Body of pancreas (tissue), 4 donors: ENCODE measurements around the gene DNAH6. TPM values are rescaled to one million over a fixed set of nuclear protein-coding genes. Genes with fewer than 3 reads are reported as not detected.

Experiments used
- ATAC-seq: fragments of 150-250 bp; one replicate; pipeline ENCODE4 v1.9.1; 2016
- DNase-seq, 4 donors: peaks; one replicate each; pipeline ENCODE4 v3.0.0-alpha.2; 2019
- H3K27ac ChIP-seq, 4 donors: fragments of 200-600 bp; sonication (generic); 1 replicate in 3 of 4; 2 replicates in 1 of 4; pipeline versions ENCODE4 v1.5.1 to v1.6.1; 2016 to 2019; ENCODE audit warnings: mild to moderate bottlenecking in 1 of 4, mixed read lengths in 1 of 4, moderate library complexity in 1 of 4
- H3K27me3 ChIP-seq, 2 donors: fragments of 200-600 bp; sonication (generic); one replicate each; pipeline ENCODE4 v1.6.0; 2016; ENCODE audit warnings: mild to moderate bottlenecking in 1 of 2
- H3K36me3 ChIP-seq, 2 donors: fragments of 200-600 bp; sonication (generic); replicated peaks in 1 of 2; 2 replicates each; pipeline ENCODE4 v1.5.1; 2016; ENCODE audit warnings: low read depth in 2 of 2; ENCODE audit not compliant: insufficient read depth in 1 of 2
- H3K4me1 ChIP-seq: fragments of 200-600 bp; sonication (generic); one replicate; pipeline ENCODE4 v1.6.0; 2016
- H3K4me3 ChIP-seq, 2 donors: fragments of 200-600 bp; sonication (generic); 1 replicate in 1 of 2; 2 replicates in 1 of 2; pipeline ENCODE4 v1.5.1; 2016 to 2019
- H3K9me3 ChIP-seq, 3 donors: fragments of 200-600 bp; sonication (generic); 1 replicate in 2 of 3; 2 replicates in 1 of 3; pipeline ENCODE4 v1.5.1; 2016
- CTCF ChIP-seq, 7 experiments: fragments of 450-650 bp in 4 of 7; fragments of 200-600 bp in 3 of 7; sonication (generic) in 3 of 7; IDR thresholded peaks; one replicate each; pipeline ENCODE4 v1.5.1; 2016 to 2019; ENCODE audit warnings: antibody characterized with exemption in 7 of 7
- POLR2A ChIP-seq, 3 donors: fragments of 450-650 bp; IDR thresholded peaks; one replicate each; pipeline ENCODE4 v1.6.1; 2016; ENCODE audit warnings: antibody characterized with exemption in 3 of 3, mild to moderate bottlenecking in 2 of 3
- WGBS, 2 donors: methylation state at CpG; one replicate each; pipeline ENCODE4 v1.1.5; 2017; 5-methylcytosine and 5-hydroxymethylcytosine counted together
- intact Hi-C: fragments of 100-400 bp; cut with DNase I; formaldehyde crosslinking; loops from one replicate; pipeline ENCODE4 v1.15.1; 2023
- total RNA-seq, 2 donors: library from RNA; depleted of rRNA; stranded (reverse); fragments of >200 nt; gene quantifications; one replicate each; pipeline ENCODE4 v1.1.0, GENCODE V29; 2016

Gene DNAH6
- total RNA-seq, 2 donors from 2014 or later, result 1.3 to 2.6 TPM

GRCh38 chr2:84838434-84839145 lies 322.3 kb downstream of the DNAH6 start:
- no peaks in the 10 kb centered on the region for H3K4me1 ChIP-seq
- WGBS, 2 donors, result 80 to 83% methylated on average over 2 of the region's 2 CpGs
- no peak for DNase-seq

GRCh38 chr2:84839851-84840250 lies 323.6 kb downstream of the DNAH6 start:
- ATAC-seq, result no peak
- Histone ChIP-seq H3K4me1 (no peaks in the 10 kb centered on the region), H3K27ac (no peak overlapping the region), H3K27me3 (no peaks in the 10 kb centered on the region), H3K36me3 (no peaks in the 10 kb centered on the region), H3K9me3 (no peaks in the 10 kb centered on the region), H3K4me3 (no peak overlapping the region)
- TF ChIP-seq POLR2A (IDR thresholded peaks at IDR 0.05) (no peak), CTCF (IDR thresholded peaks at IDR 0.05) (no peak)
- 81 to 82% methylated on average over 4 of the region's 4 CpGs for WGBS, 2 donors
- DNase-seq, result no peak
- intact Hi-C loops, result no loop called here

More at GRCh38 chr2:84838434-84839145, 322.3 kb downstream of the DNAH6 start:
- Histone ChIP-seq H3K9me3 (no peaks in the 10 kb centered on the region), H3K27ac (no peak overlapping the region), H3K4me3 (no peak overlapping the region), H3K36me3 (no peaks in the 10 kb centered on the region), H3K27me3 (no peaks in the 10 kb centered on the region)
- ATAC-seq, result no peak
- TF ChIP-seq POLR2A (IDR thresholded peaks at IDR 0.05), result no peak
- intact Hi-C loops, result no loop called here

- H3K4me1 ChIP-seq, result no peaks in the 10 kb centered on the region
- no peaks in the 10 kb centered on the region for H3K9me3 ChIP-seq
- TF ChIP-seq CTCF (IDR thresholded peaks at IDR 0.05) (no peak), POLR2A (IDR thresholded peaks at IDR 0.05) (no peak)
- DNase-seq (no peak), ATAC-seq (no peak)
- 60 to 69% methylated on average over 3 of the region's 3 CpGs for WGBS, 2 donors
- intact Hi-C loops, result no loop called here
- no peak overlapping the region for H3K27ac ChIP-seq
- H3K36me3 ChIP-seq, result no peaks in the 10 kb centered on the region
- no peaks in the 10 kb centered on the region for H3K27me3 ChIP-seq
- no peak overlapping the region for H3K4me3 ChIP-seq
These were observed 324.0 kb downstream of the DNAH6 start for GRCh38 chr2:84840306-84840705.

GRCh38 chr2:84841577-84841976 lies 325.3 kb downstream of the DNAH6 start:
- H3K4me3 ChIP-seq, result no peak overlapping the region
- DNase-seq (no peak), ATAC-seq (no peak)
- WGBS, 2 donors, result 78 to 83% methylated on average over 6 of the region's 6 CpGs
- H3K27me3 ChIP-seq, result no peaks in the 10 kb centered on the region
- H3K27ac ChIP-seq, result no peak overlapping the region
- intact Hi-C loops, result no loop called here
- TF ChIP-seq POLR2A (IDR thresholded peaks at IDR 0.05), result no peak
- TF ChIP-seq CTCF (IDR thresholded peaks at IDR 0.05), result no peak
- H3K4me1 ChIP-seq, result no peaks in the 10 kb centered on the region
- no peaks in the 10 kb centered on the region for H3K9me3 ChIP-seq
- H3K36me3 ChIP-seq, result no peaks in the 10 kb centered on the region

GRCh38 chr2:84844141-84844540 lies 327.8 kb downstream of the DNAH6 start:
- Histone ChIP-seq H3K27me3 (no peaks in the 10 kb centered on the region), H3K4me3 (no peak overlapping the region), H3K9me3 (no peaks in the 10 kb centered on the region), H3K36me3 (no peaks in the 10 kb centered on the region), H3K4me1 (no peaks in the 10 kb centered on the region), H3K27ac (no peak overlapping the region)
- ATAC-seq (no peak), DNase-seq (no peak)
- TF ChIP-seq POLR2A (IDR thresholded peaks at IDR 0.05) (no peak), CTCF (IDR thresholded peaks at IDR 0.05) (no peak)
- intact Hi-C loops, result no loop called here
- WGBS, 2 donors, result 79 to 85% methylated on average over 8 of the region's 8 CpGs
